OCI-LY1 (cell line): ENCODE data around the gene WWOX.

ENCODE experiments used
- H2AFZ ChIP-seq: fragments of 200-600 bp; sonication (generic), shearing (Covaris generic); 2 replicates; pipeline ENCODE4 v1.6.0; 2014; ENCODE audit warnings: antibody characterized with exemption, mild to moderate bottlenecking, low read length
- H3F3A ChIP-seq: fragments of 200-600 bp; sonication (generic), shearing (Covaris generic); 2 replicates; pipeline ENCODE4 v1.6.0; 2014; ENCODE audit warnings: mild to moderate bottlenecking, antibody characterized with exemption, low read length, moderate library complexity; ENCODE audit not compliant: insufficient read depth
- H3K27ac ChIP-seq: fragments of 200-600 bp; sonication (generic); 2 replicates; pipeline ENCODE4 v1.5.1; 2014; ENCODE audit warnings: low read length, mixed run types, mild to moderate bottlenecking, low read depth; ENCODE audit not compliant: poor library complexity, severe bottlenecking
- H3K27me3 ChIP-seq: fragments of 200-600 bp; sonication (generic); 2 replicates; pipeline ENCODE4 v1.6.0; 2014; ENCODE audit warnings: antibody characterized with exemption, mild to moderate bottlenecking, low read length, moderate library complexity; ENCODE audit not compliant: insufficient read depth
- H3K36me3 ChIP-seq: fragments of 200-600 bp; sonication (generic); 2 replicates; pipeline ENCODE4 v1.6.1; 2014; ENCODE audit warnings: mild to moderate bottlenecking, antibody characterized with exemption, low read length, moderate library complexity, mixed read lengths; ENCODE audit not compliant: insufficient read depth
- H3K4me1 ChIP-seq: fragments of 200-600 bp; sonication (generic); 2 replicates; pipeline ENCODE4 v1.5.1; 2014; ENCODE audit warnings: mild to moderate bottlenecking, low read length, moderate library complexity; ENCODE audit not compliant: insufficient read depth, severe bottlenecking
- H3K4me2 ChIP-seq: fragments of 200-600 bp; sonication (generic), shearing (Covaris generic); 2 replicates; pipeline ENCODE4 v1.6.1; 2014; ENCODE audit warnings: low read length
- H3K4me3 ChIP-seq: fragments of 200-600 bp; sonication (generic); 2 replicates; pipeline ENCODE4 v1.5.1; 2014; ENCODE audit warnings: low read length, low read depth, mild to moderate bottlenecking, mixed read lengths; ENCODE audit not compliant: poor library complexity, severe bottlenecking
- H3K79me2 ChIP-seq: fragments of 200-600 bp; shearing (Covaris generic); 2 replicates; pipeline ENCODE4 v1.6.1; 2016; ENCODE audit warnings: mixed run types, low read length, mixed read lengths; ENCODE audit not compliant: insufficient read depth
- H3K9ac ChIP-seq: fragments of 200-600 bp; sonication (generic), shearing (Covaris generic); 2 replicates; pipeline ENCODE4 v1.6.1; 2014; ENCODE audit warnings: mild to moderate bottlenecking, low read length, mixed read lengths
- H3K9me2 ChIP-seq: fragments of 200-600 bp; sonication (generic), shearing (Covaris generic); 2 replicates; pipeline ENCODE4 v1.6.1; 2014; ENCODE audit warnings: low read depth, mild to moderate bottlenecking, low read length, mixed read lengths
- H3K9me3 ChIP-seq: fragments of 200-600 bp; shearing (Covaris generic); 2 replicates; pipeline ENCODE4 v1.6.1; 2014; ENCODE audit warnings: low read length, mixed read lengths
- H4K20me1 ChIP-seq: fragments of 200-600 bp; sonication (generic), shearing (Covaris generic); 2 replicates; pipeline ENCODE4 v1.6.0; 2016; ENCODE audit warnings: mild to moderate bottlenecking, low read length; ENCODE audit not compliant: insufficient read depth
- CTCF ChIP-seq: fragments of 200-600 bp; sonication (generic), shearing (Covaris generic); IDR thresholded peaks from 2 replicates; pipeline ENCODE4 v1.5.1; 2017; ENCODE audit warnings: mild to moderate bottlenecking, antibody characterized with exemption, low read length, moderate library complexity, mixed read lengths
- EZH2 ChIP-seq: fragments of 200-600 bp; sonication (generic), shearing (Covaris generic); IDR thresholded peaks from 2 replicates; pipeline ENCODE4 v1.8.0; 2017; ENCODE audit warnings: borderline replicate concordance, mixed run types, mild to moderate bottlenecking, antibody characterized with exemption, low read length, moderate library complexity, mixed read lengths

WWOX gene

GRCh38 chr16:78421181-78421708, 321.8 kb downstream of the WWOX start:
- TF ChIP-seq EZH2 (no peak), CTCF (no peak)
- no peaks in the 10 kb centered on the region for H3K4me1 ChIP-seq
- H3K9me2 ChIP-seq = no peaks in the 10 kb centered on the region
- no peak overlapping the region for H3K27ac ChIP-seq
- no peak overlapping the region for H2AFZ ChIP-seq
- no peak overlapping the region for H3K4me3 ChIP-seq
- no peaks in the 10 kb centered on the region for H3K9me3 ChIP-seq
- no peaks in the 10 kb centered on the region for H3K27me3 ChIP-seq
- H4K20me1 ChIP-seq = no peaks in the 10 kb centered on the region
- no peak overlapping the region for H3K9ac ChIP-seq
- no peak overlapping the region for H3K4me2 ChIP-seq
- H3K79me2 ChIP-seq = no peaks in the 10 kb centered on the region
- H3F3A ChIP-seq = no peaks in the 10 kb centered on the region
- no peaks in the 10 kb centered on the region for H3K36me3 ChIP-seq

- Histone ChIP-seq H3K4me1 (no peaks in the 10 kb centered on the region), H4K20me1 (no peaks in the 10 kb centered on the region), H2AFZ (no peak overlapping the region), H3K9me2 (no peaks in the 10 kb centered on the region), H3K27me3 (no peaks in the 10 kb centered on the region), H3K27ac (no peak overlapping the region), H3F3A (no peaks in the 10 kb centered on the region), H3K9me3 (no peaks in the 10 kb centered on the region), H3K36me3 (no peaks in the 10 kb centered on the region), H3K4me3 (no peak overlapping the region), H3K79me2 (no peaks in the 10 kb centered on the region), H3K9ac (no peak overlapping the region), H3K4me2 (no peak overlapping the region)
- TF ChIP-seq CTCF = no peak
- TF ChIP-seq EZH2 = no peak
Measured at GRCh38 chr16:78425281-78425680, 325.8 kb downstream of the WWOX start.

GRCh38 chr16:78425891-78426510, 326.5 kb downstream of the WWOX start:
- no peak overlapping the region for H2AFZ ChIP-seq
- no peak overlapping the region for H3K27ac ChIP-seq
- no peak overlapping the region for H3K4me2 ChIP-seq
- no peaks in the 10 kb centered on the region for H3F3A ChIP-seq
- H3K4me3 ChIP-seq = no peak overlapping the region
- H3K9ac ChIP-seq = no peak overlapping the region
- H3K9me2 ChIP-seq = no peaks in the 10 kb centered on the region
- no peaks in the 10 kb centered on the region for H3K9me3 ChIP-seq
- H3K4me1 ChIP-seq = no peaks in the 10 kb centered on the region
- no peaks in the 10 kb centered on the region for H3K36me3 ChIP-seq
- H4K20me1 ChIP-seq = no peaks in the 10 kb centered on the region
- H3K79me2 ChIP-seq = no peaks in the 10 kb centered on the region
- TF ChIP-seq CTCF = no peak
- TF ChIP-seq EZH2 = no peak
- no peaks in the 10 kb centered on the region for H3K27me3 ChIP-seq
